ENCODE data around the gene KRTAP5-2. TPM values are rescaled to one million over a fixed set of nuclear protein-coding genes. Genes with fewer than 3 reads are reported as not detected.

Gene KRTAP5-2
- total RNA-seq, 1 experiment from 2014 or later, result not detected

DNA sequence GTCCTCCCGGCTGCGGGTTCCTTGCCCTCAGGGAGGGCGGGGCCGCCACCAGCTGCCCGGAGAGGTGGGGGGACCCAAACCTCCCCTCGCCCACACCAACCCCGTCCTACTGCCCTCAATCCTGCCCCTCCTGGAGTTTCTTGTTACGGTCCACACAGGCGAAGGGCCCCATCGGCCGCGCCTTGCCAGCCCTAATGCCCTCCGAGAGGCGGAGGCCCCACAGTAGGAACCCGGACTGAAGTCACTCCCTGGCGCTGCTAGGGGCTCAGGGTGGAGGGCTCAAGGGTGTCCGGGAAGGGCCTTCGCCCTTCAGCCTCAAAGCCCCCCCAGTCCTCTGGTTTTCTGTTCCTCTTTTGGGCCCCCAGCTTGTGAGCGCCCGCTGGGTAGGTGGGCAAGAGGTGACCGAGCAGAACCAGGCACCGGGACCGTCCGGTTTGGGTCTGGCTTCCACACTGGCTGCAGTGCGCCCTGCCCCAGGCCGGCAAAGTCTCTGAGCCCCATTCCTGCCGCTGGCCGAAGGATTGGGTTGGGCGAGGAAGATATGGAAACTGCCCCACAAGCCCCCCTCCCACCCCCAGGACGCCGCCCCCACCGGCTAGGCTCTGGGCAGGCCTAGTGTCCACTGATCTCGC is 50.5 kb downstream of the KRTAP5-2 start:
- no peaks in the 10 kb centered on the region for H3K9me3 Mint-ChIP-seq
- H4K5ac ChIP-seq (ENCODE audit: insufficient read length, low read depth, low read length), result no peak overlapping the region
- peaks cover 6 to 24% of the 10 kb centered on the region in 2 experiments; a peak in 3 of 4 replicates for H3K4me1 Mint-ChIP-seq
- H3K9me3 ChIP-seq (ENCODE audit: control insufficient read depth, low read depth, low read length), result no peaks in the 10 kb centered on the region
- peak overlapping the region; percentile 42 for H3K4me2 ChIP-seq (ENCODE audit: insufficient read depth, insufficient read length, low read length)
- no peak overlapping the region for H2BK20ac ChIP-seq (ENCODE audit: low read depth, low read length, poor library complexity, severe bottlenecking)
- H2BK15ac ChIP-seq (ENCODE audit: low read depth, low read length), result no peak overlapping the region
- peaks cover 8% of the 10 kb centered on the region; the same call in 1 of the 2 replicates for H3K27me3 ChIP-seq (ENCODE audit: insufficient read depth, low read length)
- no peak for DNase-seq
- H3K23ac ChIP-seq (ENCODE audit: insufficient read length, low read depth, low read length), result no peak overlapping the region
- no peaks in the 10 kb centered on the region for H3K4me1 ChIP-seq (ENCODE audit: insufficient read depth, low read length)
- no peak overlapping the region for H2AFZ ChIP-seq (ENCODE audit: low read length)
- H4K8ac ChIP-seq (replicated peaks; ENCODE audit: insufficient read length, low read depth, low read length), result no peak overlapping the region
- H3K23me2 ChIP-seq (ENCODE audit: insufficient read length, low read depth, low read length, poor library complexity, severe bottlenecking), result peaks cover 17% of the 10 kb centered on the region
- no peak overlapping the region for H2BK5ac ChIP-seq (ENCODE audit: insufficient read length, low read length)
- H3K36me3 Mint-ChIP-seq (ENCODE audit: insufficient read depth in 1 of 3, low read depth in 3 of 3), result no peaks in the 10 kb centered on the region
- peak overlapping the region; percentile 44 to 73 for H3K4me3 Mint-ChIP-seq
- no peak overlapping the region for H3K14ac ChIP-seq (ENCODE audit: insufficient read depth, low read length)
- TF ChIP-seq, protein P1, sequence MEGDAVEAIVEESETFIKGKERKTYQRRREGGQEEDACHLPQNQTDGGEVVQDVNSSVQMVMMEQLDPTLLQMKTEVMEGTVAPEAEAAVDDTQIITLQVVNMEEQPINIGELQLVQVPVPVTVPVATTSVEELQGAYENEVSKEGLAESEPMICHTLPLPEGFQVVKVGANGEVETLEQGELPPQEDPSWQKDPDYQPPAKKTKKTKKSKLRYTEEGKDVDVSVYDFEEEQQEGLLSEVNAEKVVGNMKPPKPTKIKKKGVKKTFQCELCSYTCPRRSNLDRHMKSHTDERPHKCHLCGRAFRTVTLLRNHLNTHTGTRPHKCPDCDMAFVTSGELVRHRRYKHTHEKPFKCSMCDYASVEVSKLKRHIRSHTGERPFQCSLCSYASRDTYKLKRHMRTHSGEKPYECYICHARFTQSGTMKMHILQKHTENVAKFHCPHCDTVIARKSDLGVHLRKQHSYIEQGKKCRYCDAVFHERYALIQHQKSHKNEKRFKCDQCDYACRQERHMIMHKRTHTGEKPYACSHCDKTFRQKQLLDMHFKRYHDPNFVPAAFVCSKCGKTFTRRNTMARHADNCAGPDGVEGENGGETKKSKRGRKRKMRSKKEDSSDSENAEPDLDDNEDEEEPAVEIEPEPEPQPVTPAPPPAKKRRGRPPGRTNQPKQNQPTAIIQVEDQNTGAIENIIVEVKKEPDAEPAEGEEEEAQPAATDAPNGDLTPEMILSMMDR (conservative IDR thresholded peaks at IDR 0.05), result no peak
- no peaks in the 10 kb centered on the region for H4K20me1 ChIP-seq (ENCODE audit: control insufficient read depth, insufficient read depth, insufficient read length)
- H3K79me1 ChIP-seq (ENCODE audit: insufficient read depth, low read depth, low read length, poor library complexity, severe bottlenecking), result no peaks in the 10 kb centered on the region
- H3K18ac ChIP-seq (ENCODE audit: insufficient read length, low read depth, low read length), result no peak overlapping the region
- H2AK5ac ChIP-seq (ENCODE audit: insufficient read length, low read length), result no peak overlapping the region
- H3K27ac Mint-ChIP-seq, result no peak overlapping the region
- no CpG with 5 or more reads among the region's 33 CpGs for WGBS (ENCODE audit: extremely low coverage, insufficient read length, low lambda C conversion rate)
- H3K9ac ChIP-seq (ENCODE audit: extremely low read depth, insufficient read length, low read length), result no peak overlapping the region
- no peak overlapping the region for H3K4ac ChIP-seq (ENCODE audit: low read depth, low read length)
- H3K56ac ChIP-seq (ENCODE audit: insufficient read length, low read depth, low read length), result no peak overlapping the region
- H3K27me3 Mint-ChIP-seq (ENCODE audit: low read depth), result peaks cover 70% of the 10 kb centered on the region
- no peak overlapping the region for H2BK120ac ChIP-seq (ENCODE audit: low read depth, low read length, poor library complexity, severe bottlenecking)
- H3K27ac ChIP-seq (ENCODE audit: insufficient read length, low read depth, low read length), result no peak overlapping the region
- H3T11ph ChIP-seq (ENCODE audit: low read length), result no peak overlapping the region
- no peak overlapping the region for H4K91ac ChIP-seq (ENCODE audit: insufficient read length, low read depth, low read length)
- no peaks in the 10 kb centered on the region for H3K79me2 ChIP-seq (ENCODE audit: insufficient read depth, low read length)
- no peak overlapping the region for H2BK12ac ChIP-seq (ENCODE audit: insufficient read length, low read depth, low read length)

Other genes starting within 250 kb of the KRTAP5-2 start
- gene BRSK2, start 208.4 kb downstream of the KRTAP5-2 start, total RNA-seq (2021), result 24.2 and 28.4 TPM in 2 replicates
- 22.7 and 24.2 TPM in 2 replicates for gene MOB2, start 111.5 kb downstream of the KRTAP5-2 start, total RNA-seq (2021)
- 3.2 and 4.4 TPM in 2 replicates for gene DUSP8, start 26.0 kb downstream of the KRTAP5-2 start, total RNA-seq (2021)
- not detected in 2 replicates for gene KRTAP5-1, start 13.0 kb downstream of the KRTAP5-2 start, total RNA-seq (2021)
- gene KRTAP5-3, start 10.2 kb upstream of the KRTAP5-2 start, total RNA-seq (2021), result not detected in 2 replicates
- not detected in 2 replicates for gene KRTAP5-4, start 23.8 kb upstream of the KRTAP5-2 start, total RNA-seq (2021)
- not detected in 2 replicates for gene KRTAP5-5, start 31.5 kb upstream of the KRTAP5-2 start, total RNA-seq (2021)
- gene KRTAP5-6, start 98.9 kb upstream of the KRTAP5-2 start, total RNA-seq (2021), result not detected in 2 replicates
- 0.59 and 0.77 TPM in 2 replicates for gene IFITM10, start 152.3 kb upstream of the KRTAP5-2 start, total RNA-seq (2021)
- gene CTSD, start 165.6 kb upstream of the KRTAP5-2 start, total RNA-seq (2021), result 158 and 161 TPM in 2 replicates
- not detected in 2 replicates for gene SYT8, start 236.7 kb upstream of the KRTAP5-2 start, total RNA-seq (2021)
- not detected in 2 replicates for gene TNNI2, start 240.7 kb upstream of the KRTAP5-2 start, total RNA-seq (2021)

Measured in H9 (cell line).